ENCODE data around the gene XRCC6. TPM values are rescaled to one million over a fixed set of nuclear protein-coding genes. Genes with fewer than 3 reads are reported as not detected.

The XRCC6 gene
- total and polyA plus RNA-seq, 2 of the 4 experiments (the other 2 are of a cell fraction): 202 to 401 TPM

DNA sequence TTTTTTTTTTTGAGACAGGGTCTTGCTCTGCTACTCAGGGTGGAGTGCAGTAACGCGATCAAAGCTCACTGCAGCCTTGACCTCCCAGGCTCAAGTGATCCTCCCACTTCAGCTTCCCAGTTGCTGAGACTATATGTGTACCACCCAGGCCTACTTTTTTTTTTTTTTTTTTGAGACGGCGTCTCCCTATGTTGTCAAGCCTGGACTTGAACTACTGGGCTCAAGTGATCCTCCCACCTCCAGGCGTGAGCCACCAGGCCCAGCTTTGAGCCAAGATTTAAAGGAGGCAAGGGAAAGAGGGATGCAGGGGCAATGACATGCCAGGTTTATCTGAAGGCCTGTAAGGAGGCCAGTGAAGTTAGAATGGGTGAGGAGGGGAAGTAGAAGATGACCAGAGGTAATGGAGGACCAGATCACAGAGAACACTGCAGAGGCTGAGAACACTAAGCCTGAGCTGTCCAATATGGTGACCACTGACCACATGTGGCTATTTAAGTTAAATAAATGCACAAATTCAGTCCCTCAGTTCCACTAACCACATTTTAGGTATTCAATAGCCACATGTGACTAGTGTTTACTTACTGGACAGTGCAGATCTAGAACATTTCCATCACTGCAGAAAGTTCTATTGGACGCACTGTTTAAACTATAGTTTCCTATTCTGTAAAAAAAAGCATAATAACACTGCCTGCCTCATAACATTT is 8.3 kb upstream of the XRCC6 start:
- Histone ChIP-seq H2AK9ac (replicated peaks; ENCODE audit: low read depth, low read length, poor library complexity) (no peak overlapping the region), H3K4me1 (ENCODE audit: control insufficient read depth, insufficient read depth, low read length) (no peaks in the 10 kb centered on the region; the same call in 1 of the 2 replicates), H3K9ac (ENCODE audit: low read depth, low read length) (no peak overlapping the region), H4K8ac (ENCODE audit: low read depth in 2 of 2, low read length in 2 of 2) (no peak overlapping the region), H4K5ac (ENCODE audit: low read depth, low read length) (no peak overlapping the region), H3K56ac (ENCODE audit: extremely low read depth, insufficient read depth, low read length) (no peak overlapping the region), H2BK15ac (ENCODE audit: low read depth, low read length) (no peak overlapping the region), H3K27me3 (ENCODE audit: control insufficient read depth, insufficient read depth, low read length) (no peaks in the 10 kb centered on the region), H2AFZ (replicated peaks; ENCODE audit: low read length, poor library complexity) (no peak overlapping the region), H3K27ac (ENCODE audit: insufficient read depth, low read length) (no peak overlapping the region), H3K36me3 (ENCODE audit: control insufficient read depth, insufficient read depth, low read length) (peaks cover 4% of the 10 kb centered on the region), H3K4me2 (ENCODE audit: low read depth, low read length) (no peak overlapping the region), H3K23ac (ENCODE audit: low read depth, low read length) (no peak overlapping the region), H3K4ac (ENCODE audit: low read depth, low read length) (no peak overlapping the region), H2BK5ac (ENCODE audit: low read depth, low read length, poor library complexity, severe bottlenecking) (no peak overlapping the region), H3K14ac (replicated peaks; ENCODE audit: low read depth, low read length) (no peak overlapping the region), H3K4me3 (ENCODE audit: insufficient read depth, low read depth, low read length) (no peak overlapping the region), H4K91ac (ENCODE audit: insufficient read depth, low read depth, low read length) (no peak overlapping the region), H3K18ac (ENCODE audit: low read depth, low read length) (no peak overlapping the region), H4K20me1 (ENCODE audit: insufficient read depth, low read length) (peaks cover 12% of the 10 kb centered on the region; the same call in 1 of the 2 replicates), H3K9me1 (ENCODE audit: insufficient read depth, low read length) (peaks cover 5% of the 10 kb centered on the region; the same call in 1 of the 2 replicates), H2AK5ac (ENCODE audit: low read depth, low read length) (no peak overlapping the region), H2BK20ac (ENCODE audit: low read depth, low read length) (no peak overlapping the region), H3K79me1 (ENCODE audit: low read depth in 1 of 2, low read length in 2 of 2) (peaks cover 18 to 51% of the 10 kb centered on the region in 2 experiments), H2BK120ac (ENCODE audit: low read depth, low read length) (no peak overlapping the region), H3K9me3 (ENCODE audit: control insufficient read depth, insufficient read depth, low read length) (no peaks in the 10 kb centered on the region)
- intact Hi-C loops (cut with micrococcal nuclease): no loop called here
- DNase-seq: no peak
- dilution Hi-C loops (cut with HindIII; ENCODE audit: low sequenced_read_pairs, unreplicated experiment): no loop called here
- TF ChIP-seq RCOR1 (IDR thresholded peaks at IDR 0.05; ENCODE audit: insufficient replicate concordance, low read length): no peak
- TF ChIP-seq MAZ (IDR thresholded peaks at IDR 0.05; ENCODE audit: borderline replicate concordance, low read depth, low read length): no peak
- no CpG with 5 or more reads among the region's 6 CpGs for WGBS, 2 experiments (ENCODE audit: extremely low coverage in 2 of 2, insufficient read length in 1 of 2)
- no peak for ATAC-seq (ENCODE audit: low read depth)
- in situ Hi-C loops (cut with MboI; ENCODE audit: low sequenced_read_pairs): no loop called here
- POLR2A ChIA-PET (ENCODE audit: unreplicated experiment): no interaction called here
- BruUV-seq (replicated peaks): no TSS peak
- CTCF ChIA-PET: no interaction called here
